ENCODE results near the gene TTBK1. TPM values are rescaled to one million over a fixed set of nuclear protein-coding genes. Genes with fewer than 3 reads are reported as not detected.

Gene TTBK1
- total RNA-seq, 1 experiment from 2014 or later, result 0.68 TPM

DNA sequence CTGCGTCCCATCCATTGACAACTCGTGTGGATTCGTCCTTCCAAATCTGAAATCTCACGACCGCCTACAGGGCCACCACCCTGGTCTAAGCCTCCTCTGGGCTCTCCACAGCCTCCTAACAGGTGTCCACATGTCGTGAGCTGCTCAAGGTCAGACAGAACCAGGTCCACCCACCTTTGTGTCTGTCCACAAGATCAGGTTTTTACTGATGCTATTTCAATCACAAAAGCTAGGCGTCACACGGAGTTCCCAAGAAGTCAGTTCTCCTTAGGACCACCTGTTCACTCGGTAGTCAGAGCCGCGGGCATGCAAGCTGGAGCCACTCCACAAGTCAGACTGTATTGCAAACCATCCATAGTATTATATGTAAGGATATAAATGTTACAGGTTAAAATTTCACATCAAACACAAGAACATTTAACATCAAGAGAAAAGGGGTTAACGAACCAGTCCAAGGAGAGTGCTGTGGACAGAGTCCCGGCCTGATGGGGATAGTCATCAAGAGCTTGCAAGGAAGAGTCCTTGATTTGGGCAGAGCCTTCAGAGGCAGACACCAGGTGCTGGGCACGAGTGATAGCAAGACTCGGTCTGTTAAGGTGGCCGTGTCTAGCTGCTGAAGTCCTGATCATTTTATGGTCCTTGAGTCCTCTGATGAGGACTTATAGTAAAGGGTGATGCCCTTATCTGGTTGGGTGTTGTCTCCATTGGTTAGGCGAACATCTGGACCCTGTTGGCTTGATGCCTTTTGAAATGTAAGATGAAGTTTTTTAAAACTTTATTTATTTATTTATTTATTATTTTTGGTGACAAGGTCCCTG, 13.3 kb upstream of the TTBK1 start (continued):
- TF ChIP-seq, protein P1, sequence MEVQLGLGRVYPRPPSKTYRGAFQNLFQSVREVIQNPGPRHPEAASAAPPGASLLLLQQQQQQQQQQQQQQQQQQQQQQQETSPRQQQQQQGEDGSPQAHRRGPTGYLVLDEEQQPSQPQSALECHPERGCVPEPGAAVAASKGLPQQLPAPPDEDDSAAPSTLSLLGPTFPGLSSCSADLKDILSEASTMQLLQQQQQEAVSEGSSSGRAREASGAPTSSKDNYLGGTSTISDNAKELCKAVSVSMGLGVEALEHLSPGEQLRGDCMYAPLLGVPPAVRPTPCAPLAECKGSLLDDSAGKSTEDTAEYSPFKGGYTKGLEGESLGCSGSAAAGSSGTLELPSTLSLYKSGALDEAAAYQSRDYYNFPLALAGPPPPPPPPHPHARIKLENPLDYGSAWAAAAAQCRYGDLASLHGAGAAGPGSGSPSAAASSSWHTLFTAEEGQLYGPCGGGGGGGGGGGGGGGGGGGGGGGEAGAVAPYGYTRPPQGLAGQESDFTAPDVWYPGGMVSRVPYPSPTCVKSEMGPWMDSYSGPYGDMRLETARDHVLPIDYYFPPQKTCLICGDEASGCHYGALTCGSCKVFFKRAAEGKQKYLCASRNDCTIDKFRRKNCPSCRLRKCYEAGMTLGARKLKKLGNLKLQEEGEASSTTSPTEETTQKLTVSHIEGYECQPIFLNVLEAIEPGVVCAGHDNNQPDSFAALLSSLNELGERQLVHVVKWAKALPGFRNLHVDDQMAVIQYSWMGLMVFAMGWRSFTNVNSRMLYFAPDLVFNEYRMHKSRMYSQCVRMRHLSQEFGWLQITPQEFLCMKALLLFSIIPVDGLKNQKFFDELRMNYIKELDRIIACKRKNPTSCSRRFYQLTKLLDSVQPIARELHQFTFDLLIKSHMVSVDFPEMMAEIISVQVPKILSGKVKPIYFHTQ (CRISPR knock-in tag; IDR thresholded peaks at IDR 0.05), result no peak
- TF ChIP-seq ATF1 (CRISPR knock-in tag; IDR thresholded peaks at IDR 0.05) (no peak), SP1 (CRISPR knock-in tag; conservative IDR thresholded peaks at IDR 0.05) (no peak), HMGA2 (CRISPR knock-in tag; IDR thresholded peaks at IDR 0.05) (no peak)
- TF ChIP-seq, protein P2, sequence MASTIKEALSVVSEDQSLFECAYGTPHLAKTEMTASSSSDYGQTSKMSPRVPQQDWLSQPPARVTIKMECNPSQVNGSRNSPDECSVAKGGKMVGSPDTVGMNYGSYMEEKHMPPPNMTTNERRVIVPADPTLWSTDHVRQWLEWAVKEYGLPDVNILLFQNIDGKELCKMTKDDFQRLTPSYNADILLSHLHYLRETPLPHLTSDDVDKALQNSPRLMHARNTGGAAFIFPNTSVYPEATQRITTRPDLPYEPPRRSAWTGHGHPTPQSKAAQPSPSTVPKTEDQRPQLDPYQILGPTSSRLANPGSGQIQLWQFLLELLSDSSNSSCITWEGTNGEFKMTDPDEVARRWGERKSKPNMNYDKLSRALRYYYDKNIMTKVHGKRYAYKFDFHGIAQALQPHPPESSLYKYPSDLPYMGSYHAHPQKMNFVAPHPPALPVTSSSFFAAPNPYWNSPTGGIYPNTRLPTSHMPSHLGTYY (CRISPR knock-in tag; IDR thresholded peaks at IDR 0.05), result no peak

DNA sequence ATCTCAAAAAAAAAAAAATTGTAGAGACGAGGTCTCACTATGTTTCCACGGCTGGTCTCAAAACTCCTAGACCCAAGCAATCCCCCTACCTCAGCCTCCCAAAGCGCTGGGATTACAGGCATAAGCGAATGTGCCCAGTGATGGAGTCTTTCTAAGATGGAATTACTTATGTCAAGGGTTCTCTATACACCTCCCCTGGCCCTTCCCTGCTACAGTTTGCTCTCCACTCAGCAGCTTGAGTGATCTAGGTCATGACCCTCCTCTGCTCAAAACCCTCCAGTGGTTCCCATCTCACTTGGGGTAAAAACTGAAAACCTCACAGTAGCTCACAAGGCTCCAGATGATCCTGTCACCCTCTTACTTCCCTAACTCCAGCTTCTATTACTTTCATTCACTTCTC, 12.2 kb upstream of the TTBK1 start:
- CTCF ChIA-PET, result interaction anchor here (0.5 kb wide), 1 partner anchor 264 kb away, joined by 5 read pairs; no protein-coding TSS in a partner anchor
- H3K9me3 Mint-ChIP-seq, result no peaks in the 10 kb centered on the region
- H3K27ac Mint-ChIP-seq, result no peak overlapping the region
- no peak for ATAC-seq
- H3K27me3 Mint-ChIP-seq (ENCODE audit: low read depth), result peaks cover 42% of the 10 kb centered on the region
- peaks cover 4% of the 10 kb centered on the region; the same call in 1 of the 2 replicates for H3K4me1 Mint-ChIP-seq
- DNase-seq (ENCODE audit: low spot score), result no peak
- H3K4me3 Mint-ChIP-seq, result no peak overlapping the region
- TF ChIP-seq, protein P3, sequence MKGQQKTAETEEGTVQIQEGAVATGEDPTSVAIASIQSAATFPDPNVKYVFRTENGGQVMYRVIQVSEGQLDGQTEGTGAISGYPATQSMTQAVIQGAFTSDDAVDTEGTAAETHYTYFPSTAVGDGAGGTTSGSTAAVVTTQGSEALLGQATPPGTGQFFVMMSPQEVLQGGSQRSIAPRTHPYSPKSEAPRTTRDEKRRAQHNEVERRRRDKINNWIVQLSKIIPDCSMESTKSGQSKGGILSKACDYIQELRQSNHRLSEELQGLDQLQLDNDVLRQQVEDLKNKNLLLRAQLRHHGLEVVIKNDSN (CRISPR knock-in tag; IDR thresholded peaks at IDR 0.05), result no peak
- no peak for TF ChIP-seq TEAD4 (CRISPR knock-in tag; IDR thresholded peaks at IDR 0.05)
- POLR2A ChIA-PET, result no interaction called here
- H3K36me3 Mint-ChIP-seq, result no peaks in the 10 kb centered on the region

DNA sequence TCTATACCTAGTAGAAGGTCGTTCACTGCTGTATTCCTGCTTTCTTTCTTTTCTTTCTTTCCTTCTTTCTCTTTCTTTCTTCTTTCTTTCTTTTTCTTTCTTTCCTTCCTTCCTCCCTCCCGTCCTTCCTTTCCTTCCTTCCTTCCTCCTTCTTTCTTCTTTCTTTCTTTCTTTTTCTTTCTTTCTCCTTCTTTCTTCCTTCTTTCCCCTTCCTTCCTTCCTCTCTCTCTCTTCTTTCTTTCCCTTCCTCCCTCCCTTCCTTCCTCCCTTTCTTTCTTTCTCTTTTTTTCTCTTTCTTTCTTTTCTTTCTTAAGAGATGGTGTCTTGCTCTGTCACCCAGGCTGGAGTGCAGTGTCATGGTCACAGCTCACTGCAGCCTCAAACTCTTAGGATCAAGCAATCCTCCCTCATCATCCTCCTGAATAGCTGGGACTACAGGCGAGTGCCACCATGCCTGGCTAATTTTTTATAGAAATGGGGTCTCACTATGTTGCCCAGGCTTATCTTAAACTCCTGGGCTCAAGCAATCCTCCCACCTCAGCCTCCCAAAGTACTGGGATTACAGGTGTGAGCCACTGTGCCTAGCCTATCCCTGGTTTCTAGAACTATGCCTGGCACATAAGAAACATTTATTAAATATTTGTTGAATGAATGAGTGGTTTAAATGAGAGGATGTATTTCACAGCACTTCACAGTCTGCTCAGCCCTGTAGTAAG, 11.4 kb upstream of the TTBK1 start:
- TF ChIP-seq ZNF423 (CRISPR knock-in tag; IDR thresholded peaks at IDR 0.05), result no peak
- TF ChIP-seq, protein P4, sequence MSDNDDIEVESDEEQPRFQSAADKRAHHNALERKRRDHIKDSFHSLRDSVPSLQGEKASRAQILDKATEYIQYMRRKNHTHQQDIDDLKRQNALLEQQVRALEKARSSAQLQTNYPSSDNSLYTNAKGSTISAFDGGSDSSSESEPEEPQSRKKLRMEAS (CRISPR knock-in tag; IDR thresholded peaks at IDR 0.05), result no peak
- TF ChIP-seq, protein P5, sequence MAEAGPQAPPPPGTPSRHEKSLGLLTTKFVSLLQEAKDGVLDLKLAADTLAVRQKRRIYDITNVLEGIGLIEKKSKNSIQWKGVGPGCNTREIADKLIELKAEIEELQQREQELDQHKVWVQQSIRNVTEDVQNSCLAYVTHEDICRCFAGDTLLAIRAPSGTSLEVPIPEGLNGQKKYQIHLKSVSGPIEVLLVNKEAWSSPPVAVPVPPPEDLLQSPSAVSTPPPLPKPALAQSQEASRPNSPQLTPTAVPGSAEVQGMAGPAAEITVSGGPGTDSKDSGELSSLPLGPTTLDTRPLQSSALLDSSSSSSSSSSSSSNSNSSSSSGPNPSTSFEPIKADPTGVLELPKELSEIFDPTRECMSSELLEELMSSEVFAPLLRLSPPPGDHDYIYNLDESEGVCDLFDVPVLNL (CRISPR knock-in tag; IDR thresholded peaks at IDR 0.05; ENCODE audit: borderline replicate concordance, low read depth), result no peak
- TF ChIP-seq NFE2L1 (CRISPR knock-in tag; IDR thresholded peaks at IDR 0.05), result no peak
- TF ChIP-seq TP53 (CRISPR knock-in tag; IDR thresholded peaks at IDR 0.05), result no peak
- TF ChIP-seq, protein P6, sequence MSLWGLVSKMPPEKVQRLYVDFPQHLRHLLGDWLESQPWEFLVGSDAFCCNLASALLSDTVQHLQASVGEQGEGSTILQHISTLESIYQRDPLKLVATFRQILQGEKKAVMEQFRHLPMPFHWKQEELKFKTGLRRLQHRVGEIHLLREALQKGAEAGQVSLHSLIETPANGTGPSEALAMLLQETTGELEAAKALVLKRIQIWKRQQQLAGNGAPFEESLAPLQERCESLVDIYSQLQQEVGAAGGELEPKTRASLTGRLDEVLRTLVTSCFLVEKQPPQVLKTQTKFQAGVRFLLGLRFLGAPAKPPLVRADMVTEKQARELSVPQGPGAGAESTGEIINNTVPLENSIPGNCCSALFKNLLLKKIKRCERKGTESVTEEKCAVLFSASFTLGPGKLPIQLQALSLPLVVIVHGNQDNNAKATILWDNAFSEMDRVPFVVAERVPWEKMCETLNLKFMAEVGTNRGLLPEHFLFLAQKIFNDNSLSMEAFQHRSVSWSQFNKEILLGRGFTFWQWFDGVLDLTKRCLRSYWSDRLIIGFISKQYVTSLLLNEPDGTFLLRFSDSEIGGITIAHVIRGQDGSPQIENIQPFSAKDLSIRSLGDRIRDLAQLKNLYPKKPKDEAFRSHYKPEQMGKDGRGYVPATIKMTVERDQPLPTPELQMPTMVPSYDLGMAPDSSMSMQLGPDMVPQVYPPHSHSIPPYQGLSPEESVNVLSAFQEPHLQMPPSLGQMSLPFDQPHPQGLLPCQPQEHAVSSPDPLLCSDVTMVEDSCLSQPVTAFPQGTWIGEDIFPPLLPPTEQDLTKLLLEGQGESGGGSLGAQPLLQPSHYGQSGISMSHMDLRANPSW (CRISPR knock-in tag; conservative IDR thresholded peaks at IDR 0.05; ENCODE audit: low read depth), result no peak
- TF ChIP-seq, protein P7, sequence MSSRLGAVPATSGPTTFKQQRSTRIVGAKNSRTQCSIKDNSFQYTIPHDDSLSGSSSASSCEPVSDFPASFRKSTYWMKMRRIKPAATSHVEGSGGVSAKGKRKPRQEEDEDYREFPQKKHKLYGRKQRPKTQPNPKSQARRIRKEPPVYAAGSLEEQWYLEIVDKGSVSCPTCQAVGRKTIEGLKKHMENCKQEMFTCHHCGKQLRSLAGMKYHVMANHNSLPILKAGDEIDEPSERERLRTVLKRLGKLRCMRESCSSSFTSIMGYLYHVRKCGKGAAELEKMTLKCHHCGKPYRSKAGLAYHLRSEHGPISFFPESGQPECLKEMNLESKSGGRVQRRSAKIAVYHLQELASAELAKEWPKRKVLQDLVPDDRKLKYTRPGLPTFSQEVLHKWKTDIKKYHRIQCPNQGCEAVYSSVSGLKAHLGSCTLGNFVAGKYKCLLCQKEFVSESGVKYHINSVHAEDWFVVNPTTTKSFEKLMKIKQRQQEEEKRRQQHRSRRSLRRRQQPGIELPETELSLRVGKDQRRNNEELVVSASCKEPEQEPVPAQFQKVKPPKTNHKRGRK (CRISPR knock-in tag; IDR thresholded peaks at IDR 0.05; ENCODE audit: borderline replicate concordance), result peak; percentile 93
- DNase-seq (ENCODE audit: low spot score) (no peak), ATAC-seq (no peak)
- H3K27ac Mint-ChIP-seq, result no peak overlapping the region
- ChIA-PET CTCF (no interaction called here), POLR2A (no interaction called here)
- H3K9me3 Mint-ChIP-seq, result no peaks in the 10 kb centered on the region
- H3K4me3 Mint-ChIP-seq, result no peak overlapping the region
- peaks cover 4% of the 10 kb centered on the region; the same call in 1 of the 2 replicates for H3K4me1 Mint-ChIP-seq
- H3K27me3 Mint-ChIP-seq (ENCODE audit: low read depth), result peaks cover 47% of the 10 kb centered on the region
- no peaks in the 10 kb centered on the region for H3K36me3 Mint-ChIP-seq

Measured in WTC11 (cell line).